Brain microvascular endothelial cell (primary cell): Measurements from ENCODE around the gene ARHGDIB.

Experiments
- DNase-seq: peaks from one replicate; pipeline ENCODE4 v3.0.0-alpha.2; 2020
- H3K27ac ChIP-seq: fragments of 250-450 bp; sonication (Bioruptor Pico); 2 replicates; pipeline ENCODE4 v1.5.1; 2020; ENCODE audit warnings: mild to moderate bottlenecking, moderate library complexity
- H3K27me3 ChIP-seq: fragments of 250-450 bp; sonication (Bioruptor Pico); replicated peaks from 2 replicates; pipeline ENCODE4 v1.5.1; 2020; ENCODE audit warnings: mild to moderate bottlenecking
- H3K36me3 ChIP-seq: fragments of 250-450 bp; sonication (Bioruptor Pico); replicated peaks from 2 replicates; pipeline ENCODE4 v1.5.1; 2020; ENCODE audit warnings: mild to moderate bottlenecking
- H3K4me3 ChIP-seq: 2 replicates; pipeline ENCODE4 v1.5.1; 2011; ENCODE audit warnings: low read depth, mild to moderate bottlenecking, control low read depth, low read length, moderate library complexity
- in situ Hi-C: cut with HindIII; loops from 2 replicates; pipeline ENCODE4 v1.10.0; 2017; ENCODE audit warnings: low sequenced_read_pairs, low pct_ligation_motif_present
- TF ChIP-seq, protein P1 (sequence below): IDR thresholded peaks from 2 replicates; pipeline ENCODE4 v1.5.1; 2011; ENCODE audit warnings: low read depth, mild to moderate bottlenecking, moderate library complexity, low read length, control low read depth, inconsistent platforms; ENCODE audit errors: missing control alignments

The ARHGDIB gene

DNA sequence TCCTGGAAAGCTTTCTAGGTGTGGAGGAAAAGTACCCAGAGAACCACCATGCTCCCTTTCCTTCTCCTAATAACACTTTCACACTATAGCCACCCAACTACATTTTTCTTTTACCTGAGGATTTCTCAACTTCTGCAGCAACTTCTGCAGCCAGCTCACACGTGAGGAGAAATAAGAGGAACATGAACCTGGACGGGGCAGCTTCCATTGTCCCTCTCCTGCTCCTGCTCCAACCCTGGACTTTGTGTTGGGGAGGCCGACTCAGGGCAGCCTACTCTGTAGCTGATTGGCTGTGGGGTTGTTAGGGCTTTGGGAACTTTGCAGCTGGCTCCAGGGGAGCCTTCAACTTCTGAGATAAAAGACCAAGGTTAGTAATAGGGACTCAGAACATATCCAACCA, 23.1 kb downstream of the ARHGDIB start, which contains the start of gene ERP27:
Gene ERP27 (minus strand): TSS at position 237 of the 400 bp plus-strand sequence. CDS start 29 bp downstream, at position 208.
- Histone ChIP-seq H3K27me3 (no peaks in the 10 kb centered on the region), H3K4me3 (no peak within 1 kb of the TSS), H3K27ac (no peak within 1 kb of the TSS), H3K36me3 (peaks cover 12% of the 10 kb centered on the region)
- in situ Hi-C loops: no loop called here
- DNase-seq: no peak
- TF ChIP-seq, protein P1, sequence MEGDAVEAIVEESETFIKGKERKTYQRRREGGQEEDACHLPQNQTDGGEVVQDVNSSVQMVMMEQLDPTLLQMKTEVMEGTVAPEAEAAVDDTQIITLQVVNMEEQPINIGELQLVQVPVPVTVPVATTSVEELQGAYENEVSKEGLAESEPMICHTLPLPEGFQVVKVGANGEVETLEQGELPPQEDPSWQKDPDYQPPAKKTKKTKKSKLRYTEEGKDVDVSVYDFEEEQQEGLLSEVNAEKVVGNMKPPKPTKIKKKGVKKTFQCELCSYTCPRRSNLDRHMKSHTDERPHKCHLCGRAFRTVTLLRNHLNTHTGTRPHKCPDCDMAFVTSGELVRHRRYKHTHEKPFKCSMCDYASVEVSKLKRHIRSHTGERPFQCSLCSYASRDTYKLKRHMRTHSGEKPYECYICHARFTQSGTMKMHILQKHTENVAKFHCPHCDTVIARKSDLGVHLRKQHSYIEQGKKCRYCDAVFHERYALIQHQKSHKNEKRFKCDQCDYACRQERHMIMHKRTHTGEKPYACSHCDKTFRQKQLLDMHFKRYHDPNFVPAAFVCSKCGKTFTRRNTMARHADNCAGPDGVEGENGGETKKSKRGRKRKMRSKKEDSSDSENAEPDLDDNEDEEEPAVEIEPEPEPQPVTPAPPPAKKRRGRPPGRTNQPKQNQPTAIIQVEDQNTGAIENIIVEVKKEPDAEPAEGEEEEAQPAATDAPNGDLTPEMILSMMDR: no peak

DNA sequence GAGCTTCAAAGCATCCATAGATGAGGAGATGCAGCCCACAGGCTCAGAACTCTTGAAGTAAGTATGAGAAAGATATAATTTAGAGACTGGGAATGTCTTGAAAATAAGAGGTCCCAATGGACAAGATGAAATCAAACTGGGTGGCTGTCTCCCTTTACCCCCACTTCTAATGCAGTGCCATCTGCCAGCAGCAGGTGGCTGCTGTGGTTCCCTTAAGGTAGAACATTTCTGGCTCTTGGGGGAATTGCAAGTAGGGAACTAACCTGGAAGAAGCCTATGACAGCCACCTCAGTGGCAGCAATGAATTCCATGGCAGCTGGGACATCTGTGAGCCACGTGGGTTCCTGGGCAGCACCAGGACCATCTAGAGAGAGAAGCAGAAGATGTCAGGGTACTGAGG, 23.7 kb downstream of the ARHGDIB start:
- H3K27me3 ChIP-seq: no peaks in the 10 kb centered on the region
- H3K36me3 ChIP-seq: peaks cover 12% of the 10 kb centered on the region
- H3K4me3 ChIP-seq: no peak overlapping the region
- H3K27ac ChIP-seq: no peak overlapping the region
- no peak for DNase-seq
- TF ChIP-seq, protein P1: peak; percentile 50
- in situ Hi-C loops: no loop called here

DNA sequence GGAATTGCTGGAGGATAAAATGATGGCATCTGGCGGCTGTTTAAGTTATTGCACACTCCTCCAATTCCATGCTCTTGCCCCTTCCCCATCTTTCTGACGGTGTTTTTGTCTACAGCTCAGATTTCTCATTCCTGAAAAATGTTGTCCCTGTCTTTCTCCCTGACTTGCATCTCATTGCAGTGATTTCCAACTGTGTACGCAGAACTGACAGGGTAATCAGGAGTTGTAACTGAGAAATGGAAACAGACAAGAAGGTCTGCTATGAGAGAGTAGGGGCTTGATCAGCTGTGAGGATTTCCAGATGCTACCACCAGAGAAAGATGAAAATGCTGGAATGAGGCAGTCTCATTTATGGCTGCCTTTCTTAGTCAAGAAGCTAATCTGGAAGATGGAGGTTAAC, 24.4 kb downstream of the ARHGDIB start:
- H3K36me3 ChIP-seq: peaks cover 7% of the 10 kb centered on the region
- no peak for DNase-seq
- no peak overlapping the region for H3K27ac ChIP-seq
- H3K4me3 ChIP-seq: no peak overlapping the region
- H3K27me3 ChIP-seq: no peaks in the 10 kb centered on the region
- TF ChIP-seq, protein P1: peak; percentile 26
- in situ Hi-C loops: no loop called here

DNA sequence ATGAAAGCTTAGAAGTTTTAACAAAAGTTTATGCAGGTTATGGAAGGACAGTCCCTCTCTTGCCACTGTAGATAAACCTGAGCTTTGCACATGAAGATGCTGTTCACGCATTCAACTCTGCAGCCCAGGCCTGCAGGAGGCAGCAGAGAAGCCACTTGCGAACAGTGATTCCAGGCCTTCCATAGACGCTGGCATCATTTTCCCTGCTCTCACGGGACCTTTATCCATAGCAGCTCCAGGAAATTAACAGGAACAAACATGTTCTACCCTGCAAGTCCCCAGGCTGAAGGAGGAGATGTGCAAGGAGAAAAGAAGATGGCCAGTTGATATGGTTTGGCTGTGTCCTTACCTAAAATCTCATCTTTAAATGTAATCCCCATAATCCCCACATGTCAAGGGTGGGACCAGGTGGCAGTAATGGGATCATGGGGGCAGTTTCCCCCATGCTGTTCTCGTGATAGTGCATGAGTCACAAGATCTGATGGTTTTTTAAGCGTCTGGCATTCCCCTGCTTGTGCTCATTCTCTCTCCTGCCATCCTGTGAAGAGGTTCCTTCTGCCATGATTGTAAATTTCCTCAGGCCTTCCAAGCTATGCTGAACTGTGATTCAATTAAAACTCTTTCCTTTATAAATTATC, 25.1 kb downstream of the ARHGDIB start:
- H3K27ac ChIP-seq: no peak overlapping the region
- H3K4me3 ChIP-seq: no peak overlapping the region
- DNase-seq: no peak
- TF ChIP-seq, protein P1: peak; percentile 62
- H3K36me3 ChIP-seq: peaks cover 2% of the 10 kb centered on the region
- no peaks in the 10 kb centered on the region for H3K27me3 ChIP-seq
- in situ Hi-C loops: no loop called here

DNA sequence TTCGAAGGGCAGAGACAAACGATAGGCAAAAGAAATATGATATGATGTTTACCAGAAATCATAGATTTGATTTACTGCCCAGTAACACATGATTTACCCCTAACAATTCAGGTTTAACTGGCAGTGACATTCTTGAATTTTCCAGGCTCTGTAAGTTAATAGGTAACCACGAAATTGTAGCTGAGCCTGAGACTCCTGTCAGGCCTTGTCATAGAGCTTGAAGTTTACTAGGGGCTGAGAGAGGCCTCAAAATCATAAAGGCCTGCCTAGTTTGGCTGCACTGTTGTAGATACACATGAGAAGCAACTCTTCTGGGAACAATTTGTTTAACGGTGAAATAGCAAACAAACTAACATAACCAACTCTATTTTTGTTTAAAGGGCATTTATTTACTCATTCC, 26.4 kb downstream of the ARHGDIB start:
- Histone ChIP-seq H3K4me3 (no peak overlapping the region), H3K36me3 (no peaks in the 10 kb centered on the region), H3K27ac (no peak overlapping the region), H3K27me3 (no peaks in the 10 kb centered on the region)
- TF ChIP-seq, protein P1: no peak
- in situ Hi-C loops: no loop called here
- DNase-seq: no peak

DNA sequence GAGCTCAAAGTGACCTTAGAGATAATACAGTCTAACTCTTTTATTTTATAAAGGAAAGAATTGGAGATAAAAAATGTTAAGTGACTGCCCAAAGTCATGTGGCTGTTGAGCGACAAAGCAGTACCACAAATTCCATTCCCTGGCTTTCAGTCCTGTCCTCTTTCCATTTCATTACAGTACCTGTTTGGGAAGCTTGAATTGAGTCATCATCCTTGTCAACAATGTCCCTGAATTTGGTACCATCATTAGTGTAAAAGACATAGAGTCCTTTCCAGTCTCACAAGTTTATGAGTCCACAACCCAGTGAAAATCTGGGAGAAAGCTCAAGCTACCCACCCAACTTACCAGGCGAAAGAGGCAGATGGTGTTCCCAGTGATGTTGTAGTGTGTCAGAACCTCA, 26.9 kb downstream of the ARHGDIB start:
- in situ Hi-C loops: no loop called here

More for the DNA sequence above, 26.9 kb downstream of the ARHGDIB start:
- H3K36me3 ChIP-seq: no peaks in the 10 kb centered on the region
- no peaks in the 10 kb centered on the region for H3K27me3 ChIP-seq
- DNase-seq: no peak
- H3K27ac ChIP-seq: no peak overlapping the region
- TF ChIP-seq, protein P1: no peak
- no peak overlapping the region for H3K4me3 ChIP-seq
